ENCODE data around the gene FOXN4.

FOXN4 gene

GRCh38 chr12:109239179-109239578 is 69.9 kb downstream of the FOXN4 start:
- H3K36me3 ChIP-seq (ENCODE audit: insufficient read depth, low read length), result peaks cover 1% of the 10 kb centered on the region
- H2AFZ ChIP-seq (ENCODE audit: low read depth, low read length), result no peak overlapping the region
- H3K27me3 ChIP-seq (ENCODE audit: insufficient read depth, low read length), result no peaks in the 10 kb centered on the region
- H3K9me3 ChIP-seq (ENCODE audit: low read length), result no peaks in the 10 kb centered on the region
- H3K4me1 ChIP-seq (ENCODE audit: insufficient read depth, low read length), result no peaks in the 10 kb centered on the region
- H3K4me3 ChIP-seq (ENCODE audit: low read length), result no peak overlapping the region

DNA sequence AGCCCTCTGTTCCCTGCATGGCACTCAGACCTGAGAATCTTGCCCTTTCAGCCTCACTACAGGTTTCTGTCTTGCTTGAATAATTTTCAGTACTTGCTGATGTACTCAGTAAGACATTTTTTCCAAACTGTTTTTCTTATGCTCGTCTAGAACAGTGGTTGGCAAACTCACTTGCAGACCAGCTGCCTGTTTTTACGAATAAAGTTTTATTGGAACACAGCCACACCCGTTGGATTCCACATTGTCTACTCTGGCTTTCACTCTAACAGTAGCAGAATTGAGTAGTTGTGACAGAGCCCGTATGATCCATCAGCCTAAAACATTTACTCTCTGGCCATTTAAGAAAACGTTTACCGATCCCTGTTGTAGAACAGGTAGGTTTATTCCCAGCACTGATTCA is 72.8 kb downstream of the FOXN4 start:
- H3K9me3 ChIP-seq (ENCODE audit: low read length), result no peaks in the 10 kb centered on the region
- H3K4me1 ChIP-seq (ENCODE audit: insufficient read depth, low read length), result no peaks in the 10 kb centered on the region
- no peaks in the 10 kb centered on the region for H3K27me3 ChIP-seq (ENCODE audit: insufficient read depth, low read length)
- H3K4me3 ChIP-seq (ENCODE audit: low read length), result no peak overlapping the region
- H3K36me3 ChIP-seq (ENCODE audit: insufficient read depth, low read length), result no peaks in the 10 kb centered on the region
- H2AFZ ChIP-seq (ENCODE audit: low read depth, low read length), result no peak overlapping the region

GRCh38 chr12:109234012-109234411 is 75.1 kb downstream of the FOXN4 start:
- H3K4me3 ChIP-seq (ENCODE audit: low read length), result no peak overlapping the region
- H3K27me3 ChIP-seq (ENCODE audit: insufficient read depth, low read length), result no peaks in the 10 kb centered on the region
- H3K4me1 ChIP-seq (ENCODE audit: insufficient read depth, low read length), result no peaks in the 10 kb centered on the region
- H3K9me3 ChIP-seq (ENCODE audit: low read length), result no peaks in the 10 kb centered on the region
- no peaks in the 10 kb centered on the region for H3K36me3 ChIP-seq (ENCODE audit: insufficient read depth, low read length)
- H2AFZ ChIP-seq (ENCODE audit: low read depth, low read length), result no peak overlapping the region

DNA sequence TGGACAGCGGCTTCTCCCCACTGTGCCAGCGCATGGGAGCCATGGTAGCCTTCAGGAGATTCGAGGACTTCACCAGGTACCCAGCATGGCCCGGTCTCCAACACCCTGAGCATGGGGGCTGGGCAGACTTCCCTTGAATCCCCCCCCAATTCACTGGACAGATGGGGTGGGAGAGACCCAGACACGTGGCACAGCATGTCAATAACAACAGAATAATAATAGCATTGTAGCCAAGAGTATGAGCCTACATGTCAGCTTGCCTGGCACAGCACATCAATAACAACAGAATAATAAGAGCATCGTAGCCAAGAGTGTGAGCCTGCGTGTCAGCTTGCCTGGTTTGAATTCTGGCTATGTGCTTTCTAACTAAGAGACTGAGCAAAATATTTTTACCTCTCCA is 76.4 kb downstream of the FOXN4 start:
- Histone ChIP-seq H2AFZ (ENCODE audit: low read depth, low read length) (no peak overlapping the region), H3K36me3 (ENCODE audit: insufficient read depth, low read length) (no peaks in the 10 kb centered on the region), H3K27me3 (ENCODE audit: insufficient read depth, low read length) (no peaks in the 10 kb centered on the region), H3K9me3 (ENCODE audit: low read length) (no peaks in the 10 kb centered on the region), H3K4me3 (ENCODE audit: low read length) (no peak overlapping the region), H3K4me1 (ENCODE audit: insufficient read depth, low read length) (no peaks in the 10 kb centered on the region)

DNA sequence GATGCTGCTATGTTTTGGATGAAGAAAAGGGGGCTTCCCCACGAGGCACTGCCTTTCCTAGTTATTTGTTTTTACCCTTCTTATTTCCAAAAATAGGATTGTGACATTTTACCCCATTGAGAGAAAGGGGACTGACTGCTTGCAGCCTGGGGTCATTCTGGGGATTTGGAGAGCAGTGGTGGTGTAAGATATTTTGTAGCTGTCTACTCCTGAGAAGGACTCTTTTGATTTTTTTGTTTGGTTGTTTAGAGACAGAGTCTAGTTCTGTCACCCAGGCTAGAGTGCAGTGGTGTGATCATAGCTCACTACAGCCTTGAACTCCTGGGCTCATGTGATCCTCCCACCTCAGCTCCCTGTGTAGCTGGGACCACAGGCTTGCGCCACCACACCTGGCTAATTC is 78.9 kb downstream of the FOXN4 start:
- no peaks in the 10 kb centered on the region for H3K36me3 ChIP-seq (ENCODE audit: insufficient read depth, low read length)
- no peaks in the 10 kb centered on the region for H3K9me3 ChIP-seq (ENCODE audit: low read length)
- H3K4me1 ChIP-seq (ENCODE audit: insufficient read depth, low read length), result no peaks in the 10 kb centered on the region
- H3K4me3 ChIP-seq (ENCODE audit: low read length), result no peak overlapping the region
- no peaks in the 10 kb centered on the region for H3K27me3 ChIP-seq (ENCODE audit: insufficient read depth, low read length)
- no peak overlapping the region for H2AFZ ChIP-seq (ENCODE audit: low read depth, low read length)

- no peaks in the 10 kb centered on the region for H3K36me3 ChIP-seq (ENCODE audit: insufficient read depth, low read length)
- H2AFZ ChIP-seq (ENCODE audit: low read depth, low read length), result no peak overlapping the region
- H3K4me1 ChIP-seq (ENCODE audit: insufficient read depth, low read length), result no peaks in the 10 kb centered on the region
- H3K9me3 ChIP-seq (ENCODE audit: low read length), result no peaks in the 10 kb centered on the region
- H3K4me3 ChIP-seq (ENCODE audit: low read length), result no peak overlapping the region
- no peaks in the 10 kb centered on the region for H3K27me3 ChIP-seq (ENCODE audit: insufficient read depth, low read length)
Measured at GRCh38 chr12:109228664-109229063, 80.4 kb downstream of the FOXN4 start.

All from neuron (in vitro differentiated cells).